ENCODE results near the gene RNF227.

DNA sequence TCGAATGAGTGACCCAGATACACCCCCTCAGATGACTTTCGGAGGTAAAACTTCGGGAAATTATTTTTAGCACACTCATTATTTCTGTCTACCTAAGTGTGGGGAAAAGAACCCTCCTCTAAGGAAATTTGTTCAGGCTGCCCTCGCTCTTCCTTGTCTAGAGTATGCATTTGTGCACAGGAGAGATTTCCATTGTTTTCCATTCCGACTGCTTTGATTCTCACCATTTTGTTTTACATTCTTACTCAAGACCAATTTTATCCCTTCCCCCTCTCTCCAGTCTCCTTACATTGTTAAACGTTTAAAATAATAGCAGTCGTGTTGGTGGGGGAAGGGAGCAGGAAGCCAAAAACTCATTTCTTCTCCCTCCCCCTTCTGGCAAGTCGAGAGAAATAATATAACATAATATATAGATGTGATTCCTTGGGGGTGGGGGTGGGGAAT is 29.0 kb downstream of the RNF227 start:
- TF ChIP-seq POLR2A (IDR thresholded peaks at IDR 0.05) = no peak
- TF ChIP-seq, protein P1, sequence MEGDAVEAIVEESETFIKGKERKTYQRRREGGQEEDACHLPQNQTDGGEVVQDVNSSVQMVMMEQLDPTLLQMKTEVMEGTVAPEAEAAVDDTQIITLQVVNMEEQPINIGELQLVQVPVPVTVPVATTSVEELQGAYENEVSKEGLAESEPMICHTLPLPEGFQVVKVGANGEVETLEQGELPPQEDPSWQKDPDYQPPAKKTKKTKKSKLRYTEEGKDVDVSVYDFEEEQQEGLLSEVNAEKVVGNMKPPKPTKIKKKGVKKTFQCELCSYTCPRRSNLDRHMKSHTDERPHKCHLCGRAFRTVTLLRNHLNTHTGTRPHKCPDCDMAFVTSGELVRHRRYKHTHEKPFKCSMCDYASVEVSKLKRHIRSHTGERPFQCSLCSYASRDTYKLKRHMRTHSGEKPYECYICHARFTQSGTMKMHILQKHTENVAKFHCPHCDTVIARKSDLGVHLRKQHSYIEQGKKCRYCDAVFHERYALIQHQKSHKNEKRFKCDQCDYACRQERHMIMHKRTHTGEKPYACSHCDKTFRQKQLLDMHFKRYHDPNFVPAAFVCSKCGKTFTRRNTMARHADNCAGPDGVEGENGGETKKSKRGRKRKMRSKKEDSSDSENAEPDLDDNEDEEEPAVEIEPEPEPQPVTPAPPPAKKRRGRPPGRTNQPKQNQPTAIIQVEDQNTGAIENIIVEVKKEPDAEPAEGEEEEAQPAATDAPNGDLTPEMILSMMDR (IDR thresholded peaks at IDR 0.05) = no peak
